Eye (tissue), 1 donor: ENCODE results near the gene CFAP46.

Experiments
- DNase-seq: peaks from one replicate; pipeline ENCODE4 v3.0.0-alpha.2; 2015

The CFAP46 gene

DNA sequence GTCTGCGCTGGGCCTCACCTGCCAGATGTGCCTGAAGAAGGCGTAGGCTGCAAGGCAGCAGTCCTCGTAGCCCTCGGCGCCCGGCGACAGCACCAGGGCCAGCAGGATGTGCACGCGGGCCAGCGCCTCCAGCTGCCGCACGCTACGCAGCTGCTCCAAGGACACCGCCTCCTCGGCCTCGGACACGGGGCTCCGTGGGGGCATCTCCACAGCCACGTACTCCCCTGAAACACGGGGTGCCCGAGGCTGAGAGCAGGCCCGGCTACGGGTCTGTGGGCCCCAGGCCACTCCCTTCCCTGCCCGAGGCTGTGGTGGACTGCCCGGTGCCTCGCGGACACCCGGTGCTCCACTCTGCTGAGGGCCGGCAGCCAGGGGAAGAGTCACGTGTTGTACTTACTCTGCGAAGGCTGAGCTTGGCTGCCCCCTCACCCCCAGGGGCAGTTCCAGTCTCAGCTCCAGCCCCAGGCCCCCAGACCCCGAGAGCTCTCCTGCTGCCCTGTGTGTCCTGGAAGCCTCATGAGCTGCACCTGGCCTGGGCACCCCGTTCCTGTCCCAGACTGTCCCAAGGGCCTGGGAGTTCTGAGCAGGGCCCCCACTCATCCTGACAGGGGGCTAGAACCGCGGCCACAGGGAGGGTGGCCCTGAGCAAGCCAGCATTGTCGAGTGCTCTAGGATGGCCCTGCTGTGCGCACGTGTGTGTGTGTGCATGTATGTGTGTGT is 62.8 kb downstream of the CFAP46 start:
- peak; percentile 53 for DNase-seq

DNA sequence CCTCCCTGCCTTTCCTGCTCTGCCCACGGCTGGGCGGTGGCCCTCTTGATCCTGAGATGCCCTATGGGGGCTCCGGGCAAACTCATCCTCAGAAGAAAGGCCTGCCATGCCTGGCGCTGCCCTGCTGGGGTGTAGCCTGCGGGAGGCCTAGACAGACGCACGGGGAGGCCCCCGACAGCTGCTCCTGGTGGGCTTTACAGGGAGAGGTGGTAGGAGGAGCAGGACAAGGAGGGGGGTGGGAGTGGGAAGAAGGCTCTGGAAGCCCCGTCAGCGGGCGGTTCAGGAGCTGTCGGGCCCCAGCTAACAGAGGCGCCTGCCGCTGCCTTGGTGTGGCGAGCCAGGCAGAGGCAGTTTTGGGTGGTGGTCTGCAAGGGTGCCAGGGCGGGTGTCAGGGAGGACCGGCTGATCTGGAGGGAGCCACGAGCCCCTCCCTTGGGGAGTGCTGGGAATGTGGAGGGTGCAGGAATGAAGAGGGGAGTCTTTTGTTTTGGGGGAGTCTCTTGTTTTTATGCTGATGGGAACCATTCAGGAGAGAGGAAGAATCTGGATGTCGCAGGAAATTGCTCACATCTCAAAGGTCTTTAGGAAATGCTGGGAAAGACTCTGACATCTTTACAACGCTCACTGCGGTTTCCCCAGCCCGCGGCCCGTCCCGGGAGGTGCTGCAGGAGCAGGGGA is 63.5 kb downstream of the CFAP46 start:
- DNase-seq = no peak

DNA sequence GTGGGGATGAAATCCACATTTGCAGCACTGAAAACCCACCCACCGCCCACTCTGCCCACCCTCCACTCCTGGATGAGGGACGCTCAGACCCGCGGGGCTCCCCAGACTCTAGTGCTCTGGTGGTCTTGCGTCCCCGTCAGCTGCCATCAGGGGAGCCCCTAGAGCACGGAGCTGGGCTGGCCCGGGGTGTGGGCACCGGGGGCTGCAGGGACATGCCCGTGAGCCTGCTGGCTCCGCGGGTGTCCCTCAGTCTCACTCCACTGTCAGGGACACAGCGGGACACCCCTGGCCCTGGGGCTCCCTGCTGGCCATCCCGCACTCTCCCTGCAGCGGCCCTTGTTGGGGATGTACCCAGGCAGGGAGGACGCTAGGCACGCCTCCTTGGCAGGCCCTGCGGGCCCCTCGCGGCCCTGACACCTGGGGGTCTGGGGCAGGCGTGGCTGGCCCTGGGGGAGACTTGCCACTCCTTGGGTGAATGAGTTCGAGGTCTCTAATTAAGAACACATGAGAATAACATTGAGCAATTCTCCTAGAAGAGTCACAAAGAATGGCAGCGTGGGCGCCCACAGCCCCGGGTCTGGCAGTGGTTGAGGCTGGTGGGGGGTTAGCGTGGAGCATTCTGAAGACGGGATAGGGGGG is 64.2 kb downstream of the CFAP46 start:
- no peak for DNase-seq

DNA sequence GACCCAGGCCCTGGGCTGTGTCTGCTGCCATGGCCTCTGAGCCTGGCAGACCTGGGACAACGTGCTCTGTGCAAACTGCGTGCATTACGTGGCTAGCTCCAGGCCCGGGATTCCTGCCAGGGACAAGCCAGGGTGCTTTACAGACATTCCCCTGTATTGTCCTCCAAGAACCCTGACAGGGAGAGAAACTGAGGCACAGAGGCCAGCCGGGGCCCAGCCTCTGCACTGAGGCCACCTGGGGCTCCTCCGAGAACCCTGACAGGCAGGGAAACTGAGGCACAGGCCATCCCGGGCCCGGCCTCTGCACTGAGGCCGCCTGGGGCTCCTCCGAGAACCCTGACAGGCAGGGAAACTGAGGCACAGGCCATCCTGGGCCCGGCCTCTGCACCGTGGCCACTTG is 64.9 kb downstream of the CFAP46 start:
- no peak for DNase-seq

DNA sequence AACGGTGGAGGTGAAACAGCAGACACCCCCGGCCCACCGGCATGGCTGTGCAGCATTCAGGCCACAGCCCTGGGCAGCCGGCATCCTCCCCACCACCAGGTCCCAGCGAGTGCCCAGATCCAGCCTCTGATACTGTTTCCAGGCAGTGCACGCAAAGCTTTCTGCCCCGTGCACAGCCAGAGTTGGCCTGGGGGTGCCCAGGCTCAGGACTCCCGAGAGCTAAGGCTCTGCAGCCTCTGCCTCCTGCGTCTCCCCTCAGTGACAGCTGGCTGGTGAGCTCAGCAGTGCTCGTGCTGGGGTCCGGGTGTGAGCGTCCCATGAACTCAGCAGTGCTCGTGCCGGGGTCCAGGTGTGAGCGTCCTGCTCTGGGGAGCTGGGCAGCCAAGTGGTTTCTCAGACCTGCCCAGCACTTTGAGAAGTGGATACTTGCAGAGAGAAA is 65.4 kb downstream of the CFAP46 start:
- DNase-seq = no peak

DNA sequence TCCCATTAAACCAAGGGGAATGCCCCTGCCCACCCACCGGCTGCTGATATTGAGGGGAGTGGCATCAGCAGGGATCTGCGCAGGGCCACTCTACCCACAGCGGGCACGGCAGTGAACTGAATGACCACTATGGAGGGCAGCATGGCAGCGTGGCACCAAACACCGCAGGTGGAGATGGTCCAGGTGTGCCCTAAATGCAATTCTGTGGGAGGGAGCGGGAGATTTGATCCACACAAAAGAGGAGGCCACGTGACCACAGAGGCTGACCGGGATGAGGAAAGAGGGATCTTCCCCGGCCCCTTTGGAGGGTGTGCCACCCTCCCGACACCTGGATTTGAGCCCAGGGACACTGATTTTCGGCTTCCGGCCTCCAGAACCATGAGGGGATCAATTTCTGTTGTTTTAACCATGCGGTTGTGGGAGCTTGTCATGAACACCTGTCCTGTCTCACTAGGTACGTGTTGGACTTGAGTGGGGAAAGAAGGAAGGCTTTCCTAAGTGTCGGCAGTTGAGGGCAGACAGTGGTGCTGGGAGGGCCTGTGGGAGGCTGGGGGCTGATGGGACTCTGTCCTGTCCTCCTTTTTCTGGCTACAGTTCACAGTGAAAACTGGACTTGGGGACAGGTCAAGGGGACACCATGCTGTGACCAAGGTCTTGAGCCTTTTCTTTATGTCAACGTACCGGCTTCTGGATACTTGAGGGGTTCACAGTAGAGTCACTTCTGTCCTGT is 66.1 kb downstream of the CFAP46 start:
- no peak for DNase-seq

DNA sequence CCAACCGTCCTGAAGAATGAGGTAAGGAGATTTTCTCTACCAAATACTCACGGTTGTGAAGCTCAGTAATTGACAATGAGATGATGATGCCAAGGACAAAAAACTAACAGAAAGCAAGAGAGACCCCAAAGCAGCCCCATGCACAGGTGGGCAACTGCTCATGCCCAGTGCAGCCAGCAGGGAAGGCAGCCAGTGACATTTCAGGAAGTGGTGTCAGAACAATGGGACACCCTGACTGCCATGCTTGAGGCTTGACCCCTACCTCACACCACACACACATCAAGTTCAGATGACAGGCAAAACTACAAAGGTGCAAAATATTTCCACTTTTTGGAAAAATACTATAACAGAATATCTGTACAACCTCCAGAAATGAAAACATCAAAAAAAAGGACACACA is 66.9 kb downstream of the CFAP46 start:
- no peak for DNase-seq

DNA sequence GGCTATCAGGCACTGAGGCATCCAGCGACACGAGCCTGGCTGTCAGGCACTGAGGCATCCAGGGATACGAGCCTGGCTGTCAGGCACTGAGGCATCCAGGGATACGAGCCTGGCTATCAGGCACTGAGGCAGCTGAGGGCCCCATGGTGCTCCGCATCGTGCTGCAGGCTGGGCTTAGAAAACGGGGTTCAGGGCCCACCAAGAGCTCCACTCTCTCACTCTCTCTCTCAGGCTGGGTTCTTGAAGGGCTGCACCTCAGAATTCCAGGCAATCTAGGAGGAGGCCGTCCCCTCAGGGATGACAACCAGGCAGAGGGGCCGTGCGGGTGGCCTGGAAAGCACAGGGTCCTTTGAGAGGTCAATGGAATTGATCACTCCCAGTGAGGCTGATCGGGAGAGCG is 69.0 kb downstream of the CFAP46 start:
- no peak for DNase-seq

DNA sequence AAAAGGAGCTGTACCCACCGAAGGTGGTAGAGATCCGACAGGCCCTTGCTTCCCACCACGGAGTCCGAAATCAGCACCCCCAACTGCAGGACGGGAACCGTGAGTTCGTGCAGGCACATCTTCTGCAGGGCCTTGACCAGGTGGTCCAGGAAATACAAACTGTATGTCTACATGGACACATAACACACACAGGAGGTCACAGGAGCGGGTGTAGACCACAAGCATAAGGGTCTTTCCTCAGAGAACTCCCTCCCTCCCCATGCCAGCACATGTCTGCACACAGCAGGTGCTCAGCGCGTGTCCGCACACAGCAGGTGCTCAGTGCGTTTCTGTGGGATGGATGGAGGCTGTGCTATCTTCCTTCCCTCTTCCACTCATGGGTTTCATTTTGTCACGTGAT is 69.7 kb downstream of the CFAP46 start:
- no peak for DNase-seq

DNA sequence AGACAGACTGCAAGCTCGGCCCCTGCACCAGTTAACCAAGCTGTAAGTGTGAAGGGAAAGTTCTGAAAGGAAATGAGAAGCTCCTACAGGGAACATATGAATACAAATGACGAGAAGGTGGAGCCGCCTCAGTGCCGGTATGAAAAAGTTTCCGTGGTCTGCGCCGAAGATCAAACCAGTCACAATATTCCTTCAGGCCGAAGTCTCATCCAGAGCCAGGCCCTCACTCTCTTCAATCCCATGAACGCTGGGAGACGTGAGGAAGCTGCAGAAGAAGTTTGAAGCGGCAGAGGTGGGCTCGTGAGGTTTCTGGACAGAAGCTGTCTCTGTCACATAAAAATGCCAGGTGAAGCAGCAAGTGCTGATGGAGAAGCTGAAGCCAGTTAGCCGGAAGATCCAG is 71.9 kb downstream of the CFAP46 start:
- DNase-seq = no peak

DNA sequence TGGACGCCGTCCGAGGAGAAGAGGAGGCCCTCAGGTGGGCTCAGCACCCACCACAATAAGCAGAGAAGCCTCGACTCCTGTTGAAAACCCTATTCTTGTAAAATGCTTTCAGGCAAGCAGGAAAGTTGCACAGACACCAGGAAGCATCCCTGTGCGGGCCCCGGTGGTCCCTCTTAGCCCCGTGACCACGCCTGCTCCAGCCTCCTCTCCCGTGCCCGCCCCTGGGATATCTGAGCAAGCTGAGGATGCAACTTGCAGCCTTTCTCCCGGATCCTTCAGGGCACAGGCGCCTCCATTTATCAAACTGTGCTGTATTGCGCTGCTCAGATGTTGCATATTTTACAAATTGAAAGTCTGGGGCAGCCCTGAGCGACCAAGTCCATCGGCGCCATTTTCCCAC is 72.7 kb downstream of the CFAP46 start:
- no peak for DNase-seq

DNA sequence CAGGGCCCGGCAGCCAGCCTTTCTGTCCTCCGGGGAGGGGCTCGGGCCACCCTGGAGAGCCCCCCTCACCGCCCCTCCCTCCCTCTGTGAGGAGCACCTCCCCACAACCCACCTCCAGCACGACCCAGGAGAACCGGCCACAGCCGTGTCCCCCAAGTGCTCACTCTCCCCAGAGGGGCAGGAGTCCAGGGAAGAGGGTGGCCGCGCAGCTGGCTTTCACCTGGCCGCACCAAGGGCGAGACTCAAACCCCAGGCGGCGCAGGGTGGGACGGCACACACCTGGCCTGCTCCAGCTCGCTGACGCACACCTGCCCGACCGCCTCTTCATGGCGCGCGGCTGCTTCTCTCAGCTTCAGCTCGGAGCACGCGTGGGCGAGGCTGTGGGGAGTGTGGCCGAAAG is 73.4 kb downstream of the CFAP46 start:
- DNase-seq = no peak

DNA sequence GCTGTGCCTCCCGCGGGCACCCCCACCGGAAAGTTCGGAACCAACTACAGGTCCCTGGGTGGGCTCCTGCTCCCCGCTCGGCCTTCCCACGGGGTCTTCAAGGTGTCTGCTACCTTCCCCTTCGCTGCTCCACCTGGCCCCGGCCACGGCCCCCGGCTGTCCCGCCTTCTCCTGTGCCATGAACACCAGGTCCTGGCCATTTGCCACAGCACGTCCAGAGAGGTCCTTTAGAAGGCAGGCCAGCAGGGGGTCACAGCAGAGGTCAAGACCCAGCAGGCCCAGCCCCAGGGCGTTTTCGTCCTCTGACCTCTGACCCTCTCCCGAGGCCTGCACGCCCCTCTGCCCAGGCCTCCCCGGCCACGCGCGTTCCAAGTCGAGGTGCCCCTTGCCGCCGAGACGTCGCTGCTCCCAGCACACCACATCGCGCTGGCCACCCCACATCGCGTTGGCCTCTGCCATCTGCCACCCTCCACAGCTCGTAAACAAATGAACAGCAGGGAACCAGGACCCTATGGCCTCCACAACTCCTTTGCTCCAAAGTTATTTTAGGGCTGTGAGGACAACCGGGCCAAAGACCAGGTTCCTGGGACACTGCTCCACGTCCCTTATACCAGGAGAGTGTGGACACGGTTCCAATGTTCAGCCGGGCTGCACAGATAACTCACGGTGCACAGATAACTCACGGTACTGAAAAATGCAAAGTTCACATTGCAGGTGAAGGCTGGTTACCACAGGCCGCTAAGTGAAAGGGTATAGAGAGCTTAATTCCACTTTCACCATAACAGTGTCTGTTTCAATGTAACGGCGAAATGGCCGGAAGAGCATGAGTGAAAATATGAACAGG is 74.3 kb downstream of the CFAP46 start:
- DNase-seq = no peak

DNA sequence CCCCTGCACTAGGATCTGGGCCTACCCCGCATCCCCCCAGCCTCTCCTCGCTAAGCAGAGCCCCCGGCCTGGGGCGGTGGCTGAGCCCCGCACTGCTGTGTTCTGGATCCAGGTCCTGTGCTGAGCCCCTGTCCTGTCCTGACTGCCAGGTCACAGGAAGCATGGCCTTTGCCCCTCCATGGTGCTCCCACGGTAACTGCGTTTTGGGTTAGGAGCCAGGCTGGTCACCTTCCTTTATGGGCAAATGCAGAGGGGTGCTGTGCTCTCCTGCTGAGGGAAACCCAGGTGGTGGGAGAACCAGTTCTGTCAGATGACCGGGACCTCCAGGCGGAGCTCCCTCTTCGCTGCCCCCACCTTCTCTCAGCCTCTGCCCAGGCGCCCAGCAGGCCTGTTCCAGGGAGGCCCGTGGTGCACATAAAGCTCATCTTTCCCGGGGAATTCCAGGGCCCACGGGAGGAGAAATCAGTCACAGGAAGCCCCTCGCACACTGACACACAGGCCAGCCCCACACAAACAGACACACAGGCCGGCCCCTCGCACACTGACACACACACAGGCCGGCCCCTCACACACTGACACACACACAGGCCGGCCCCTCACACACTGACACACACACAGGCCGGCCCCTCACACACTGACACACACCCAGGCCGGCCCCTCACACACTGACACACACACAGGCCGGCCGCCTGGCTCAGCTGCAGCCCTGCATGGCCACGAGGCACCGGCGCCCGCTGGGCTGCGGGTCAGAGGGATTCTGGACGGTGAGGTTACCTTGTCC is 75.6 kb downstream of the CFAP46 start:
- DNase-seq = no peak

DNA sequence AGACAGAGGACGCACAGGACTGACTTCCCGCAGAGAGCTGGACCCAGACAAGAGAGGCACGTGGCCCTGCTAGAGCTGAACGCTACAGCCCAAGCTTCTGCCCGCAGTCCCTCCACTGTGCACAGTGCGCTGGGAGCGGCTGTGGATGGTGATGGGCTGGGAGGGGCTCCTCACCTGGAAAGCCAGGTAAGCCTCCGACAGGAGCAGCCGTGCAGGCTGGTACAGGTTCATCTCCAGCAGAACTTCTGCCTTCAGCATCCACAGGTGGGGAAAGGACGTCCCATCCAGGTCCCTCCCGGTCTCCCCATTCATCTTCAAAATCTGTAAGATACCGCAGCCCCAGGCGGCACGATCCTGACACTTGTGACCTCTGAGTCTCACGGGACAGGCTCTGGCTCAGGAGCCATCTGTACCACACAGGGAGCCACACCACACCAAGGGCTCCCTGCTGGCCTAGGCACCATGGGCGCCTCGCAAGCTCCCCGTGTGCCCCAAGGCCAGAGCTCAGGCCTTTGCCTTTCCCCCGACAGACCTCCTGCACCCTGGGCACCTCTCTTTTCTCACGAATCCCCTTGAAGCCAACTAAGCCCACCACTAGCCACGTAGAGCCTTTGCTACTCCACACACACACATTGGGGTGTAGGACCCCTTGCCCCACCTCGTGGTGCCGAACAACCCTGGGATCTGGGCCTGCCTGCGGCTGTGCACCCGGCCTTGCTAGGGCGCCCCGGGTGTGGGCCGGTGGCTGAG is 76.3 kb downstream of the CFAP46 start:
- DNase-seq = no peak

DNA sequence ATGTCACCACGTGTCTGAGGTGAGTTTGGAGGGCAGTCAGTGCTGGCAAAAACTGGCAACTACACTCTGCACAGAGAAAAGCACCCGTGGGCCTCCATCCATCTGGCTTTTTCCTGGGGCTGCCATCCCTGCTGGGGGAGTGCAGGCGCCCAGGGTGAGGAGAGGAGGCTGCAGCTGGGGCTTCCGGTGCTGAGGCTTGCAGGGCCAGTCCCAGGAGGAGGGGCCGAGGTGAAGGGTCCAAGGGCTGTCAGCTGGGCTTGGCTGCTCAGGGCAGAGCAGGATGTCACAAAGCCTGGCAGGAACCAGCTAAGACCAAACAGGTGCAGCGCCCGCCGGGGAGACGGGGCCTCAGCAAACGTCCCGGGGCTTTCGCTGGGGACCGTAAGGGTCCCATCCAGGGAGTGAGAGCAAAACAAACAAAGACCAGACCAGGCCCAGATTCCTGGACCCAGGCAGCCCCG is 77.2 kb downstream of the CFAP46 start:
- no peak for DNase-seq

DNA sequence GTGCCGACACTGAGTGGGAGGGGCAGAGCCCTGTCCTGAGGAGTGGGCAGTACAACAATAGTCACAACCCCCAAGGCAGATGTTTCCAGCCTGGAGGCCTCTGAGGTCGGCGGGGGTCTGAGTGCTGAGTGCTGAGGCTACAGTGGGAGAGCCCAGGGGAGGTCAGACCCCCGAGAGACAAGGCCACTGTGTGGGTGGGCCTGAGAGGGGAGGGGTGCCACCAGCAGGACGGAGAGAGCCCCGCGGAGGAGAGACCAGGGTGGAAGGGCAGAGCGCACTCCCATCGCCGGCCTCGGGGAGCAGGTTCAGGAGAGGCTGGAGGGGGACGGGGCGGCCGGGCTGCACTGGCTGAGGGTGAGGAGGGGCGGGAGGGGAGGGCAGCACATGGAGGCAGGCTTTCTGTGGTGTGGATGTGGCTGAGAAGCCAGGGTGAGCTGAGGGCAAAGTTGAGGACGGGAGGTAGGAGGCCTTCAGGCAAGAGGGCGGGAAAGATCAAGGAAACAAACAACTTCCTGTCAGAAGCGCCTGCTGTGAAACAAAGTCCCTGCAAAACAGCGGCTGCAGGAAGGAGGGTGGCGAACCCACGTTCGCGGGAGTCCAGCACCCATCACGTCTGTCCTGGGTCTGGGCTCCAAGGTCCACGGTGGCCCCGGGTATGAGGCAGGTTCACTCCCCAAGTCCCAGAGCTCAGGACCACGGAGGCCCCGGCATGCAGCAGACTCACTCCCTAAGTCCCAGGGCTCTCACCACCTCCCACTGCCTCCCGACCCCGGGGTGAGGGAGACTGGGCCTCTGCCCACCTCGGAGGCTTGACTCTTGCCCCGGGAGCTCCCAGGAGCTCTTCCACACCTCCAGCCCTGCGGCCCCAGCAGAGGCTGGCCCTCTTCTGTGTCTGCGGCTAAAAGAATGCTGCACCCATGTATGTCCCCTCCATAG is 79.6 kb downstream of the CFAP46 start:
- peak; percentile 31 for DNase-seq

DNA sequence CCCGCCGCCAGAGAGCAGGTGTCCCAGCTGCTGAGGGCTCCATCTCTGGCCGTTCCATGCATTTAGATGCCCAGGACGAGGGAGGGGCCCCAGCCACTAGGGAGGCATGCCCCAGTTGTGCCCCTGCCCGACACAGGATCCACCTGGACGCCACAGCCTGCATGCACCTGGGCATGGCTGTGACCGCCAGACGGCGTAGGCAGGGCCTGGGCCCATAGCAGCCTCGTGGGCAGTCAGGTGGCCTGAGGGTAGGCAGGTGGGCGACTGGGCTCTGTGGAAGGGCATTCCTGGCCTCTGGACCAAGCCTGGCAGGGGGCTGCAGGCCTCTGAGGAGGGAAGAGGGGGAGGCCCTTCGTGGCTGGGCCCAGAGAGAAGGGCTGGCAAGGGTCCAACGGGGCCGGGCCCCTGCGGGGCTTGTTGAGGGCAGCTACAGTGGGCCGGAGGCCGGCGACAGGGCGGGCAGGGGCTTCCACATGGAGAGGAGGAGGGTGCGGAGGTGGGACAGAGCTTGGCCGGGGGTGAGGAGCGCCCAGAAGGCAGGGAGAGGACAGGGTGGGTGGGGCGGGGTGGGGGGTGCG is 80.4 kb downstream of the CFAP46 start:
- peak; percentile 37 for DNase-seq

DNA sequence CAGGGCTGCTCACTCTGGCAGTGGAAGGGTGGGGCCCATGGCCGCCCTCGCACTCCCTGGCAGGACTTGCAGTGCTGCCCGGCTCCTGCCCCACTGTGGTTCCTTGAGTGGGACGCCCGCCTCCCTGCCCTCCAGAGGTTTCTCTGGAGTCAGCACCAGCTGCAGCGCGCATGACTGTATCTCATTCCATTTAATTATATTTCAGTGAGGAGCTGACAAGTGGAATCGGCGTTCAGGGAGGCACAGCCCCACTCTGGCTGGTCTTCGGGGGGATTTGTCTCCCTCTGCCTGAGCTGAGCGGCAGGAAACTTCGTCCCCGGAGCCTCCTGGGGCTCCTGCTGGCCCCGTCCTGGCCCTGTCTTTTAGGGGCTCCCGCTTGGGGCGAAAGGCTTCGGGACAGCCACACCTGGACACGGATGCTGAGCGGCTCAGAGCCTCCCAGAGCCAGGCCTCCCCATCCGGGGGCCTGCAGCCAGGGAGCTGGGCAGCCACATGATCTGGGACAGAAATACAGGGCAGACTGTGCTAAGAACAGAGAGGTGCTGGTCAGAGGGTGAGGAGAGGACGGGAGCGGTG is 81.2 kb downstream of the CFAP46 start:
- DNase-seq = peak; percentile 48
